ENCODE results near the gene RACK1.

GRCh38 chr5:181230551-181230950 is 13.2 kb downstream of the RACK1 start:
- TF ChIP-seq BRCA1 (IDR thresholded peaks at IDR 0.05; ENCODE audit: low read depth, low read length) (no peak), PHF8 (conservative IDR thresholded peaks at IDR 0.05; ENCODE audit: low read depth, low read length) (no peak), SP2 (IDR thresholded peaks at IDR 0.05; ENCODE audit: low read length) (no peak), RNF2 (IDR thresholded peaks at IDR 0.05; ENCODE audit: borderline replicate concordance, low read depth, low read length, missing control alignments, poor library complexity, severe bottlenecking) (no peak), EP300 (IDR thresholded peaks at IDR 0.05; ENCODE audit: borderline replicate concordance in 1 of 2, low read depth in 2 of 2, low read length in 2 of 2) (no peak), GTF2F1 (IDR thresholded peaks at IDR 0.05; ENCODE audit: borderline replicate concordance, low read depth, low read length) (no peak), CTCF (IDR thresholded peaks at IDR 0.05; ENCODE audit: control extremely low read depth in 1 of 3, insufficient read depth in 1 of 3, low read depth in 1 of 3, low read length in 3 of 3) (no peak), FOSL1 (IDR thresholded peaks at IDR 0.05; ENCODE audit: insufficient read depth, low read depth, low read length) (no peak), TAF1 (IDR thresholded peaks at IDR 0.05; ENCODE audit: low read depth, low read length) (no peak), TCF12 (IDR thresholded peaks at IDR 0.05; ENCODE audit: low read depth, low read length) (no peak), EZH2 (IDR thresholded peaks at IDR 0.05; ENCODE audit: low read depth, low read length, severe bottlenecking) (no peak), YY1 (IDR thresholded peaks at IDR 0.05; ENCODE audit: low read depth, low read length) (no peak), POLR2AphosphoS5 (IDR thresholded peaks at IDR 0.05; ENCODE audit: low read depth, low read length) (no peak)
